Neural progenitor cell (in vitro differentiated cells): ENCODE results near the gene PPFIA1. TPM values are rescaled to one million over a fixed set of nuclear protein-coding genes. Genes with fewer than 3 reads are reported as not detected.

ENCODE experiments used
- DNase-seq: peaks from one replicate; pipeline ENCODE4 v3.0.0-alpha.2; 2016; ENCODE audit warnings: low spot score
- H2AFZ ChIP-seq: fragments of 200-600 bp; sonication (generic); replicated peaks from 2 replicates; pipeline ENCODE4 v1.6.1; 2016; ENCODE audit warnings: antibody characterized with exemption
- H3F3A ChIP-seq: fragments of 200-600 bp; sonication (generic); 2 replicates; pipeline ENCODE4 v1.6.1; 2016; ENCODE audit warnings: antibody characterized with exemption, low read depth
- H3K27ac ChIP-seq: fragments of 200-600 bp; sonication (generic); 2 replicates; pipeline ENCODE4 v1.5.1; 2016; ENCODE audit warnings: mild to moderate bottlenecking
- H3K27me3 ChIP-seq: fragments of 200-600 bp; sonication (generic); 2 replicates; pipeline ENCODE4 v1.6.1; 2016; ENCODE audit warnings: mild to moderate bottlenecking, moderate library complexity
- H3K36me3 ChIP-seq: fragments of 200-600 bp; sonication (generic); 2 replicates; pipeline ENCODE4 v1.5.1; 2016
- H3K4me1 ChIP-seq: fragments of 200-600 bp; sonication (generic); 2 replicates; pipeline ENCODE4 v1.6.1; 2016; ENCODE audit warnings: mixed run types
- H3K4me2 ChIP-seq: fragments of 200-600 bp; sonication (generic); 2 replicates; pipeline ENCODE4 v1.6.1; 2016
- H3K4me3 ChIP-seq: fragments of 200-600 bp; sonication (generic); 2 replicates; pipeline ENCODE4 v1.5.1; 2016
- H3K79me2 ChIP-seq: fragments of 200-600 bp; sonication (generic); 2 replicates; pipeline ENCODE4 v1.6.1; 2016; ENCODE audit warnings: low read depth
- H3K9ac ChIP-seq: fragments of 200-600 bp; sonication (generic); 2 replicates; pipeline ENCODE4 v1.6.1; 2016
- H3K9me3 ChIP-seq: fragments of 200-600 bp; sonication (generic); 2 replicates; pipeline ENCODE4 v1.5.1; 2016; ENCODE audit warnings: low read depth
- H4K20me1 ChIP-seq: fragments of 200-600 bp; sonication (generic); 2 replicates; pipeline ENCODE4 v1.6.1; 2016; ENCODE audit warnings: low read depth
- H3K27ac Mint-ChIP-seq: 3 replicates; pipeline ENCODE4 v1.8.0; 2021; ENCODE audit warnings: mixed read lengths
- H3K27me3 Mint-ChIP-seq: 2 replicates; pipeline ENCODE4 v1.8.0; 2022; ENCODE audit warnings: low read depth, mild to moderate bottlenecking, inconsistent platforms, moderate library complexity, mixed read lengths; ENCODE audit not compliant: insufficient read depth
- H3K36me3 Mint-ChIP-seq: 3 replicates; pipeline ENCODE4 v1.8.0; 2021; ENCODE audit warnings: mixed read lengths
- H3K4me1 Mint-ChIP-seq: 3 replicates; pipeline ENCODE4 v1.8.0; 2021; ENCODE audit warnings: mixed read lengths
- H3K4me3 Mint-ChIP-seq: 3 replicates; pipeline ENCODE4 v1.8.0; 2021; ENCODE audit warnings: mild to moderate bottlenecking, moderate library complexity, mixed read lengths
- H3K9me3 Mint-ChIP-seq: 3 replicates; pipeline ENCODE4 v1.8.0; 2020; ENCODE audit warnings: mixed read lengths
- EZH2 ChIP-seq: fragments of 200-600 bp; sonication (generic); IDR thresholded peaks from 2 replicates; pipeline ENCODE4 v1.6.1; 2017; ENCODE audit warnings: antibody characterized with exemption, mild to moderate bottlenecking, moderate library complexity
- EZH2phosphoT487 ChIP-seq: fragments of 200-600 bp; sonication (generic); IDR thresholded peaks from 2 replicates; pipeline ENCODE4 v1.6.1; 2017; ENCODE audit warnings: antibody characterized with exemption
- total RNA-seq: library from RNA; depleted of rRNA; stranded (reverse); fragments of >200 nt; gene quantifications from 2 replicates; pipeline ENCODE4 v1.2.3, GENCODE V29; 2015; ENCODE audit warnings: low replicate concordance
- TF ChIP-seq, protein P1 (sequence below): fragments of 200-600 bp; sonication (generic); IDR thresholded peaks from 2 replicates; pipeline ENCODE4 v1.5.1; 2017; ENCODE audit warnings: antibody characterized with exemption, mild to moderate bottlenecking

Gene PPFIA1
- total RNA-seq, 1 donor from 2014 or later: 42.6 TPM

DNA sequence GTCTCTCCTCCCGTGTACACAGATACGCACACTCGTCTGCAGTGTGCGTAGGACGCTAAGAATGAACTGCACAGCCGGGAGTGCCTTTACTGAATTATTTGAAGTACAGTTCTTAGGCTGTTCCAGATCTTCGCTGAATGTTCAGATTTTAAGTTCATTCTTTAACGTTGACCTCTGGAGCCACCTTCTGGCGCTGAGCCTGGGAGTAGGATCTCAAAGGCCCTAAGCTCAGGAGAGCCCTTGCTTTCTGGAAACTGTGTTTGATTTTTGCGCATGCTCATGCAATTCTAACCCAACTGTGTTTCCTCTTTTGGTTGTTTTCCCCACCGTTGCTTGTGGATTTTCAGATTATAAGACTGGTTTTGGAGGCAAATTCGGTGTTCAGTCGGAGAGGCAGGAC lies 150.6 kb downstream of the PPFIA1 start:
- H3F3A ChIP-seq: no peaks in the 10 kb centered on the region
- H4K20me1 ChIP-seq: peaks cover 2% of the 10 kb centered on the region
- H3K36me3 Mint-ChIP-seq: peaks cover 29% of the 10 kb centered on the region
- H3K79me2 ChIP-seq: no peaks in the 10 kb centered on the region
- H3K4me1 Mint-ChIP-seq: no peaks in the 10 kb centered on the region
- H3K4me3 Mint-ChIP-seq: no peak overlapping the region
- no peak for DNase-seq
- H3K4me2 ChIP-seq: no peak overlapping the region
- no peaks in the 10 kb centered on the region for H3K36me3 ChIP-seq
- peaks cover 4% of the 10 kb centered on the region for H3K27me3 Mint-ChIP-seq
- H3K27ac Mint-ChIP-seq: no peak overlapping the region
- no peak overlapping the region for H3K27ac ChIP-seq
- TF ChIP-seq EZH2: no peak
- TF ChIP-seq EZH2phosphoT487: no peak
- TF ChIP-seq, protein P1, sequence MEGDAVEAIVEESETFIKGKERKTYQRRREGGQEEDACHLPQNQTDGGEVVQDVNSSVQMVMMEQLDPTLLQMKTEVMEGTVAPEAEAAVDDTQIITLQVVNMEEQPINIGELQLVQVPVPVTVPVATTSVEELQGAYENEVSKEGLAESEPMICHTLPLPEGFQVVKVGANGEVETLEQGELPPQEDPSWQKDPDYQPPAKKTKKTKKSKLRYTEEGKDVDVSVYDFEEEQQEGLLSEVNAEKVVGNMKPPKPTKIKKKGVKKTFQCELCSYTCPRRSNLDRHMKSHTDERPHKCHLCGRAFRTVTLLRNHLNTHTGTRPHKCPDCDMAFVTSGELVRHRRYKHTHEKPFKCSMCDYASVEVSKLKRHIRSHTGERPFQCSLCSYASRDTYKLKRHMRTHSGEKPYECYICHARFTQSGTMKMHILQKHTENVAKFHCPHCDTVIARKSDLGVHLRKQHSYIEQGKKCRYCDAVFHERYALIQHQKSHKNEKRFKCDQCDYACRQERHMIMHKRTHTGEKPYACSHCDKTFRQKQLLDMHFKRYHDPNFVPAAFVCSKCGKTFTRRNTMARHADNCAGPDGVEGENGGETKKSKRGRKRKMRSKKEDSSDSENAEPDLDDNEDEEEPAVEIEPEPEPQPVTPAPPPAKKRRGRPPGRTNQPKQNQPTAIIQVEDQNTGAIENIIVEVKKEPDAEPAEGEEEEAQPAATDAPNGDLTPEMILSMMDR: no peak
- no peaks in the 10 kb centered on the region for H3K4me1 ChIP-seq
- H3K9me3 Mint-ChIP-seq: no peaks in the 10 kb centered on the region
- no peak overlapping the region for H3K4me3 ChIP-seq
- H3K9me3 ChIP-seq: no peaks in the 10 kb centered on the region
- H3K9ac ChIP-seq: no peak overlapping the region
- H3K27me3 ChIP-seq: no peaks in the 10 kb centered on the region
- H2AFZ ChIP-seq: no peak overlapping the region

- Mint-ChIP-seq H3K4me3 (no peak overlapping the region), H3K4me1 (no peaks in the 10 kb centered on the region), H3K27ac (peak overlapping the region; percentile 26), H3K9me3 (no peaks in the 10 kb centered on the region), H3K36me3 (peaks cover 24% of the 10 kb centered on the region), H3K27me3 (peaks cover 4% of the 10 kb centered on the region)
- Histone ChIP-seq H3K4me1 (no peaks in the 10 kb centered on the region), H3K9ac (no peak overlapping the region), H3K9me3 (no peaks in the 10 kb centered on the region), H3F3A (no peaks in the 10 kb centered on the region), H2AFZ (no peak overlapping the region), H3K27ac (no peak overlapping the region), H3K36me3 (no peaks in the 10 kb centered on the region), H3K4me3 (no peak overlapping the region), H3K4me2 (no peak overlapping the region), H4K20me1 (peaks cover 2% of the 10 kb centered on the region), H3K79me2 (no peaks in the 10 kb centered on the region), H3K27me3 (no peaks in the 10 kb centered on the region)
- TF ChIP-seq EZH2phosphoT487: no peak
- TF ChIP-seq, protein P1: no peak
- no peak for TF ChIP-seq EZH2
- DNase-seq: no peak
These were observed 152.4 kb downstream of the PPFIA1 start for GRCh38 chr11:70422692-70423522.

DNA sequence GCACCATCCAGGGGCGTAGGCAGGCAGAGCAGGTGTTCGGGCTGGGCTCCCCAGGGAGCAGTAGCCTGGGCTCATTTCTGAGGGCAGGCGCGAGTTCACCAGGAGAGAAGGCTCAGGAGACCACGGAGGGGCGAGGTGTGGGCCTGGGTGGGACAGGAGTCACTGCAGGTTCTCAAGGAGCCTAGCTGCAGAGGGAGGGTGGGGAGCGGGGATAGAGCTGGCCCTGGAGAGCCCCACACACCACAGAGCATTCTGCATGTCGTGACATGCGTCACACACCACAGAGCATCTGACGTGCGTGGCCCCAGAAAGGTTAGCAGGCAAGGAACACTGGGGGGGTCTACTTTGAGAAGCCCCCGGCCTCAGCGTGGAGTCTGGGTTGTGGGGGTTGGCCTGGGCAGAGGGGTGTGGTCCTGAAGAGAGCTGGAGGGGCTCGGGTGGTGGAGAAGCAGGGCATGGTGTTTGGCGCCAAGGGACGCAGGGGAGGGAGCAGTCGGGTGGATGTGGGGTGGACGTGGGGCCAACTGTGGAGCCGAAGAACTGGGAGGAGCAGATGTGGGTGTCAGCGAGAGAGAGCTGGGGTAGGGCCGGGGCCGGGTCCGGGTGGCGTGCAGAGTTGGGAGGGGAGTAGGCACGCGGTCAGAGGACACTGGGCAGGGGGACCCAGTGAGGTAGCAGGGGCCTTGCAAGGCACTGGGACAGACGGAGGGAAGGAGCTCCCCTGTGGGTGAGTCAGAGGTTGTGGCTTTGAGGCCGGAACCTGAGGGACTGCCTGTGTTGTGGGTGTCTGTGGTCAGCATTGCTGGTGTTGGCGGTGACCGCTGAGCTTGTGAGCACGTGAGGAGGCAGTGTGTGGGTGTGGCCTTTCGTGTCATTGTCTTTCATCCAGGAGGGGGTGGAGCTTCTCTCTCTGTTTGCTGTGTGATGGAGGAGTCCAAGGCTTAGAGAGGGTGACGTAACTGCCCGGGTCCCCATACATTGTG lies 153.3 kb downstream of the PPFIA1 start:
- TF ChIP-seq, protein P1: no peak
- TF ChIP-seq EZH2phosphoT487: no peak
- TF ChIP-seq EZH2: no peak
- Histone ChIP-seq H3K4me3 (no peak overlapping the region), H3K27me3 (no peaks in the 10 kb centered on the region), H2AFZ (no peak overlapping the region), H3K9me3 (no peaks in the 10 kb centered on the region), H3F3A (no peaks in the 10 kb centered on the region), H3K9ac (no peak overlapping the region), H3K36me3 (no peaks in the 10 kb centered on the region), H3K4me2 (no peak overlapping the region), H3K79me2 (no peaks in the 10 kb centered on the region), H3K27ac (no peak overlapping the region), H3K4me1 (no peaks in the 10 kb centered on the region), H4K20me1 (peaks cover 2% of the 10 kb centered on the region)
- Mint-ChIP-seq H3K4me1 (no peaks in the 10 kb centered on the region), H3K27me3 (peaks cover 4% of the 10 kb centered on the region), H3K9me3 (no peaks in the 10 kb centered on the region), H3K27ac (no peak overlapping the region), H3K4me3 (no peak overlapping the region), H3K36me3 (peaks cover 24% of the 10 kb centered on the region)
- DNase-seq: peak; percentile 23
